Activated naive CD8-positive, alpha-beta T cell treated with anti-CD3 and anti-CD28 coated beads, Interleukin-2, amount 50 U/mL, for 24 hours (primary cell): ENCODE results near the gene BCL2A1.
"Not testable (repeated sequence)": the region's sequence is repeated elsewhere in the genome, so short reads cannot be mapped to it uniquely, and the experiment has no call there.

ENCODE experiments used
- ATAC-seq: fragments of 150-1000 bp; cut with Tn5 transposase; one replicate; pipeline ENCODE4 v1.10.0; 2021
- DNase-seq: peaks from one replicate; pipeline ENCODE4 v3.0.0; 2021
- H3K27ac Mint-ChIP-seq: one replicate; pipeline ENCODE4 v1.8.0; 2021; ENCODE audit warnings: mild to moderate bottlenecking, mixed read lengths
- H3K27me3 Mint-ChIP-seq: one replicate; pipeline ENCODE4 v1.8.0; 2021; ENCODE audit warnings: mixed read lengths
- H3K36me3 Mint-ChIP-seq: one replicate; pipeline ENCODE4 v1.8.0; 2021; ENCODE audit warnings: low read depth, mixed read lengths
- H3K4me1 Mint-ChIP-seq: one replicate; pipeline ENCODE4 v1.8.0; 2021; ENCODE audit warnings: mixed read lengths
- H3K4me3 Mint-ChIP-seq: one replicate; pipeline ENCODE4 v1.8.0; 2021; ENCODE audit warnings: mild to moderate bottlenecking, moderate library complexity, mixed read lengths
- H3K9me3 Mint-ChIP-seq: one replicate; pipeline ENCODE4 v1.8.0; 2021; ENCODE audit warnings: mixed read lengths

Gene BCL2A1

DNA sequence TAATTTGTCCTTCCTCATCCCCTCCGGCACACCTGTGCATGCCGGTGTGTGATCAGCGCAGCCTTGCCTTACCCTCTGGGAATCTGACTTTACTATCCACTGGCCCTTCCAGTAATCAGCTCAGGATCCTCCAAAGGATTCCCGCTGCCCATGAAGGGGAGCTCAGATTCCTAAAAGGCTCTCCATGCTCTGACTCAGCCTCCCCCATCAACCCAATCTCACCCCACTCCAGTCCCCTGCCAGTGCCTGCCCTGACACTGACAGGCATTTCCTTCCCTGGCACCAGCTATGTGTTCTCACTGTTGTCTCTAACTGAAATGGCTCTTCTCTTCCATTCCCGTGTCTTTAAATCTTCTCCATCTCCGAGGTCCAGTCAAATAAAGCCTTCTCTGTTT, 7.3 kb upstream of the BCL2A1 start:
- ATAC-seq (no peak), DNase-seq (no peak)
- no peaks in the 10 kb centered on the region for H3K9me3 Mint-ChIP-seq
- H3K4me1 Mint-ChIP-seq: peaks cover 55% of the 10 kb centered on the region
- H3K4me3 Mint-ChIP-seq: peak overlapping the region; percentile 34
- H3K27me3 Mint-ChIP-seq: no peaks in the 10 kb centered on the region
- peak overlapping the region; percentile 94 for H3K27ac Mint-ChIP-seq
- H3K36me3 Mint-ChIP-seq: no peaks in the 10 kb centered on the region

DNA sequence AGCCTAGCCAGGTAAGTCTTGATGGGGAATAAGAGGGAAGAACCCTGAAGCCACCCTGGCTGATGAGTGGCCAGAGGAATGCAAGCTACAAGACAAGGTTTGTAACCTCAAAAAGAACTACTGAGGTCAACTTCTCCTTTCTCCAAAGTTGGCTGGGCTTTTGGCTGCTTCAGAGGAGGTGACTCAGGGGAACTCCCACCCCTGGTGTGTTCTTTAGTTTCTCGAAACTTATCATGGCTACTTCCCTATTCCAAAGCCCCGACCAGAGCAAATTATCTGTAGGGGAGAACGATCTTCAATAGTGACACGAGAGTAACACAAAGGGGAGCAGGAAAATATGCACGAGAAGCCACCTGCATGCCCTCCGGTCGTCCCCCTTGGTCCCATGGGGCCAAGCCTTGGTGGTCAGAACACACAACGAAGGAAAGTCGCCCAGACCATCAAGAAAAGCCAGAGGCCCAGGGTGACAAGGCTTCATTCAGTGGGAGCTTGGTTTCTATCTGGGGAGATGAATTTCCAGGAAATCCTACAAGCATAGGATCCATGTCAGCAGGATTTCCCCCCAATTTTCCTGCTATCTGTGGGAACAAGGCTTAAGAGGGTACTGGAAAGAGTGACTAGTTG, 6.5 kb upstream of the BCL2A1 start:
- H3K9me3 Mint-ChIP-seq: no peaks in the 10 kb centered on the region
- no peaks in the 10 kb centered on the region for H3K36me3 Mint-ChIP-seq
- H3K4me3 Mint-ChIP-seq: peak overlapping the region; percentile 3
- DNase-seq (no peak), ATAC-seq (peak; percentile 27)
- peaks cover 59% of the 10 kb centered on the region for H3K4me1 Mint-ChIP-seq
- H3K27ac Mint-ChIP-seq: peak overlapping the region; percentile 94
- no peaks in the 10 kb centered on the region for H3K27me3 Mint-ChIP-seq

DNA sequence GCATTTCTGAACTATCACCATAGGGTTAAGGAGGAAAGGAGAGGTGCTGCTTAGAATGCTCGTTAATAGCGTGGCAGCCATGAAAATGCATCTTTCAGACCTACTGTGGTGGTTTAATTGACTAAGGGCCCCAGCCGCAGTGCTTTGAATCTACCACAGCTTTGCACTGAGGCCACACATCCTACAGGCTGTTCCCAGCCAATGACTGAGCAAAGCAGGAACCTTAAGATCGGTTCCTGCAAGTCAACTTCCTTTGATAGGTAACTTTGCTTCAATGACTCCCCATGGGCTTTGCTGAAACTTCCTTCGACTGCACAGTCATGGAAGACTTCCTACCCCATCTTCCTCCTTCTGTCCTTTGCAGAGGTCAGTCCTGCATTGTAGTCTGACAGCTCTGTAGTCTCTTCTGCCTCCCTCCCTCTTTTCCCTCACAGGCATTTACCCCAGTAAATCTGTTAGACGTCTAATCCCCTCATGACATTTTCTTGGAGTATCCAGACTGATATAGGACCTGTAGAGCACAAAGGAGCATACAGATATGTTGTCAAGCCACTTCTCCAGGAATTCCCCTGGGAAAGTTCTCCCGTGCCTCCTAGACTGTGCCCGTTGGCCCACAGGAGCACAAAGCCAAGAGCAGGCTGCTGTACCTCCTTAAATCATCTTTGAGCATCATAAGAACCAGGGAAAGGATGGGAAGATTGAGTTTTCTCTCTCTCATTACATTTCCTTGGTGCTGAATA, 2.6 kb upstream of the BCL2A1 start:
- no peaks in the 10 kb centered on the region for H3K27me3 Mint-ChIP-seq
- H3K4me1 Mint-ChIP-seq: peaks cover 59% of the 10 kb centered on the region
- H3K4me3 Mint-ChIP-seq: peak overlapping the region; percentile 36
- ATAC-seq (peak; percentile 34), DNase-seq (peak; percentile 33)
- no peaks in the 10 kb centered on the region for H3K9me3 Mint-ChIP-seq
- H3K36me3 Mint-ChIP-seq: peaks cover 3% of the 10 kb centered on the region
- H3K27ac Mint-ChIP-seq: peak overlapping the region; percentile 89

DNA sequence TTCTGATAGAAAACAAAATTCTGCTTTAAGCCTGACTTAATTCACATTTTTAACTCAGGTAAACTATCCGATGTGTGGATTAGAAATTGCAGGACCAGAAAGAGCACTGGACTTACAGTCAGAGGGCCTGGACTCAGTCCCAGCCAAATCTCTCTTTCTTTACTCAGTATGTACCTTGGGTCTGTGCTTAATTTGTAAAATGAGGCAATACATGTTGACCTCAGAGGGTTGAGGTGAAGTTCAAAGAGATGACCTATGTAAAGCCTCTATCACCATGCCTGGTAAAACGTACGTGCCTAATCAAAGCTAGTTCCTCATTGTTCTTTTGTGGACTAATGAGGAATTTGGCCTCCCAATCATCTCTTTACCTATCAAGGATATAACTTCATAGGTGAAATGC, 1.9 kb upstream of the BCL2A1 start:
- no peak for ATAC-seq

DNA sequence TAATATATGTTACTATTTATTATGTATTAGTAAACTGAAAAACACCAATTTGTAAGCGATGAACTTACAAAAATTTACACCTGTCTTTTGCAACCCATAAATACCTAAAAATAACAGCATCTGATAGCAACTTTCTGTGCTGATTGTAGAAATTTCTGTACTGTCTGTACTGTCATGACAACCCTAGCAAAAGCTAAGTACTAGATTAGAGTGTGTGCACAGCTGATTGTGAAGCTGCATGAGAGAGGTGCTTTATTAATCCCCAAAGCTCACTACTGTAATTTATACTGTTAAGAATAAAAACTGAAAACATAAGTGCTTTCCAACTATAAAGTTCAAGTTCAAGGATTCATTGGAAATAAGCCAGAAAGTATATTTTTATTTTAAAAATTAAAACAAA, 815 bp downstream of the BCL2A1 start:
- DNase-seq (no peak), ATAC-seq (no peak)
- no peaks in the 10 kb centered on the region for H3K9me3 Mint-ChIP-seq
- H3K4me1 Mint-ChIP-seq: peaks cover 71% of the 10 kb centered on the region
- H3K4me3 Mint-ChIP-seq: peak overlapping the region; percentile 95
- peaks cover 24% of the 10 kb centered on the region for H3K36me3 Mint-ChIP-seq
- peak overlapping the region; percentile 98 for H3K27ac Mint-ChIP-seq
- H3K27me3 Mint-ChIP-seq: no peaks in the 10 kb centered on the region

More for the DNA sequence above, 1.9 kb upstream of the BCL2A1 start:
- Mint-ChIP-seq H3K27ac (peak overlapping the region; percentile 89), H3K4me1 (peaks cover 59% of the 10 kb centered on the region), H3K36me3 (peaks cover 7% of the 10 kb centered on the region), H3K4me3 (peak overlapping the region; percentile 36), H3K9me3 (no peaks in the 10 kb centered on the region), H3K27me3 (no peaks in the 10 kb centered on the region)
- DNase-seq: no peak

DNA sequence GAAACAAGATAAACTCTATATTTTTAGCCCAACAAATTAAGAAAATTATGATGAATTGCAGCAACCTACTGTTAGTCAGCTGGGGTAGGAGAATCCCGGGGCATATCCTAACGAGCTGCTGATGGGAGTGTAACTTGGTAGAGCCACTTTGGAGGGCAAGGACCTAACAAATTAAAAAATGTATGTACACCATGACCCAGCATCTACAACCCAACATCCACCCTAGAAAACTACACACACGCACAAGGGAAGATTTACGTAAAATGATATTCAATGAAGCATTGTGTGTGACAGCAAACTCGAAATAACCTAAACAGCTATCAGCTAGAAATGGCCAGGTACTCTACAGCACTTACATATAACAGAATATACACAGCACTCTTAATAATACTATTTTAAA, 1.9 kb downstream of the BCL2A1 start:
- peaks cover 32% of the 10 kb centered on the region for H3K36me3 Mint-ChIP-seq
- H3K4me1 Mint-ChIP-seq: peaks cover 81% of the 10 kb centered on the region
- peak overlapping the region; percentile 95 for H3K4me3 Mint-ChIP-seq
- H3K27me3 Mint-ChIP-seq: no peaks in the 10 kb centered on the region
- peaks cover 5% of the 10 kb centered on the region for H3K9me3 Mint-ChIP-seq
- DNase-seq: no peak
- ATAC-seq: no peak
- peak overlapping the region; percentile 97 for H3K27ac Mint-ChIP-seq

DNA sequence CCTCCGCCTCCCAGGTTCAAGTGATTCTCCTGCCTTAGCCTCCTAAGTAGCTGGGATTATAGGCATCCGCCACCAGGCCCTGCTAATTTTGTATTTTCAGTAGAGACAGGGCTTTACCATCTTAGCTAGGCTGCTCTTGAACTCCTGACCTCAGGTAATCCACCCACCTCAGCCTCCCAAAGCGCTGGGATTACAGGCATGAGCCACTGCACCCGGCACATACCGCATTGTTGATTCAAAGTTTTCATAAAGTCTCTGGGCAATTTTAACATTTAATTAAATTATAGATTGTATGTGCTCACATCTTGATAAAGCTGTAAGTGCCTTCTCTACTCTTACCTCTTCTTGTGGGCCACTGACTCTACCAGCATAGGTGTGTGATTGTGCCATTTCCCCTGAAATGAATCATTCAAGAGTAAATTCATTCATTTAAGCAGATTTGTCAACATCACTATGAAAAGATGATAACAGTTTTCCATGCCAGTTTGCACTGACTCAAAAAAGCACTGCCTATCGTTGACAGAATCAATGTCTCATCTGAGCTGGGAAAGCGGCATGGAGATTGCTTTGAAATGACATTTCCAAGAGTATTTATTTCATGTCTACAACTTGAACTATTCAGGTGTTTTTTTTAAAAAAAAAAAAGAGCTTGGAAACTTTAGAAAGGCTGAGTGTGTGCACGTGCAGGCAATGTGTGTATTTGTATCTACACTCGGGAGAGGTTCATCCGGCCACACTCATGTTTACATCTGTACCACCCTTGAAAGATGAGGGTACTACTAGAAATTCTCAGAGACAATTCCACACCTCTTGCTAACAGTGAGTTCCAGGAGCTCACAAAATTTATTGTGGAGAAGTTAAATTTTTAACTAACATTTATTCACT, 3.5 kb downstream of the BCL2A1 start:
- DNase-seq (no peak), ATAC-seq (peak; percentile 70)
- H3K36me3 Mint-ChIP-seq: peaks cover 39% of the 10 kb centered on the region
- peaks cover 73% of the 10 kb centered on the region for H3K4me1 Mint-ChIP-seq
- peaks cover 5% of the 10 kb centered on the region for H3K9me3 Mint-ChIP-seq
- H3K27ac Mint-ChIP-seq: peak overlapping the region; percentile 97
- H3K27me3 Mint-ChIP-seq: no peaks in the 10 kb centered on the region
- H3K4me3 Mint-ChIP-seq: peak overlapping the region; percentile 95

DNA sequence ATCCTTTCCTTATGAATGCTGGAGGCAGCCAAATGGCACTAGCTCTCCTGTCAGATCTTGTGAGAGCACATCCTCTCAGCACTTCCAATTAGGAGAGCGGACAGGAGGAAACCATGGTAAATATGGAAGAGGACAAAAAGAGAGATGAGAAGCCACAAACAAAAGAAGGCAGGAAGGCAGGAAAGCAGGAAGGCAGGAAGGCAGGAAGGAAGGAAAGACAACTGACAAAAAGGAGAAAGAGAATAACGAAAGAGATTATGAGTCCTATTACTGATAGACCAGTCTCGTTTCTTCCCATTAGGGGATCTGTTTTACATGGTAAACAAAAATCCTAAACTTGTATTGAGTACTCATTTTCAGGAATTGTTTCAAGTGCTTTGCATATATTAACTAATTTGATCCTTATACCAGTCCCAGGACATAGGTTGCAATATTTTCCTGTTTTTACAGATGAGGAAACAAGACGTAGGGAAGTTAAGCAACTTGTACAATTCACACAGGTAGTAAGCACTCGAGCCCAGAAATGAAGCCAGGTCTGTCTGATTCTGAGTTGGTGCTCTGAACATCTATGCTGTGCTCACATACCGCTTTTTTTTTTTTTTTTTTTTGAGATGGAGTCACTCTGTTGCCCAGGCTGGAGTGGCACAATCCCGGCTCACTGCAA, 4.2 kb downstream of the BCL2A1 start:
- Mint-ChIP-seq H3K36me3 (peaks cover 43% of the 10 kb centered on the region), H3K4me1 (peaks cover 73% of the 10 kb centered on the region), H3K27ac (peak overlapping the region; percentile 97), H3K27me3 (no peaks in the 10 kb centered on the region), H3K4me3 (peak overlapping the region; percentile 95), H3K9me3 (peaks cover 5% of the 10 kb centered on the region)
- no peak for DNase-seq
- ATAC-seq: no peak

DNA sequence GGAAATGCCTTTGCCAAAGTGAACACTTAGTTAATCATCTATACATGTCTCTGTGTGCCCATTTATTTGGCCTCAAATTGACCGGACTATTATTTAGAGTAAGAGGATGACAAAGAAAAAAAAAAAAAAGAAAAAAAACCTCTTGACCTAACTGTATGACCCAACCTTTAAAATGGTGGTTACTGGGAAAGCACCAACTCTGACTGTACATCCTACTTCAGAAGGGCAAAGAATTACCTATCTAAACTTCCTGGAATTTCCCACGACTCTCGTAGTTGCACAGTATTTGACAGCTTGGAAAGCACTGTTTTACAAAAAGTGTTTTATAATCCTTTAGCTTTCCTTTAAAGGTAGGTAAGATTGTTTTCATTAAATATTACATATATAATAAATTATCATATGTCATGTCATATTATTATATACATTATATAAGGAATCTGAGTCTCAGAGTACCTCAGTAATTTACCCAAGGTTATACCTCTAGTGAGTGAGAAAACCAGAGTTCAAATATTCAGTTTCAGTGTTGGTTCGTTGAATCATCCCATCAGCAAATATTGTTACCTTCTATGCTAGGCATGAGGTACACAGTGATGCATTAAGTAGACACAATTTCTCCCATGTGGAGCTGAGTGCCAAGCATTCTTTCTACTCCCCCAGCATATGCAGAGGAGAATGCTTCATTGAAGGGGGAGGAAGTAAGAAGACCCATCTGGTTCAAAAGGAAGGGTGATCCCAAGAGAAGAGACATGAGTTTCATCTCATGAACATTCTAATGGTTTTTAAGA, 5.0 kb downstream of the BCL2A1 start:
- Mint-ChIP-seq H3K4me1 (peaks cover 68% of the 10 kb centered on the region), H3K36me3 (peaks cover 43% of the 10 kb centered on the region), H3K9me3 (peaks cover 5% of the 10 kb centered on the region), H3K27ac (peak overlapping the region; percentile 97), H3K27me3 (no peaks in the 10 kb centered on the region), H3K4me3 (peak overlapping the region; percentile 95)
- DNase-seq: no peak
- ATAC-seq: peak; percentile 41

DNA sequence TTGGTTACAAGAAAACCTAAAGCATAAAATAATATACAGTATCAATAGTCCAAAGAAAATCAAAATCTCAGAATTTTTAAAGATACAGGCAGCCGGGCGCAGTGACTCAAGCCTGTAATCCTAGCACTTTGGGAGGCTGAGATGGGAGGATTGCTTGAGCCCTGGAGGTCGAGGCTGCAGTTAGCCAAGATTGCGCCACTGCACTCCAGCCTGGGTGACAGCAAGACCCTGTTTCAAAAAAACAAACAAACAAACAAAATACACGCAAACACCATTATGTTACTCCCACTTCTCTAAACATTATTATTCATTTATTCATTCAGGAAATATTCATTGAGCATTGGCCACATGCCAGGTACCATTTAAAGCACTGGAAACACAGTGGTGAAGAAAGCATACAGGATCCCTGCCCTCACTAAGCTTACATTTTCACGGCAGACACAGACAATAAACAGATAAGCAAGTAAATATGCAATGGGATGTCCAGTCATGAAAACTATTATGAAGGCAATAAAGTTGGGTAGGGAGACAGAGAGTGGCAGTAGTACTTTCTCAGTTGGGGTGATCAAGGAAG, 6.7 kb downstream of the BCL2A1 start:
- H3K27me3 Mint-ChIP-seq: no peaks in the 10 kb centered on the region
- peaks cover 5% of the 10 kb centered on the region for H3K9me3 Mint-ChIP-seq
- H3K4me1 Mint-ChIP-seq: peaks cover 72% of the 10 kb centered on the region
- H3K4me3 Mint-ChIP-seq: peak overlapping the region; percentile 95
- H3K27ac Mint-ChIP-seq: peak overlapping the region; percentile 97
- H3K36me3 Mint-ChIP-seq: peaks cover 54% of the 10 kb centered on the region
- DNase-seq (no peak), ATAC-seq (no peak)

DNA sequence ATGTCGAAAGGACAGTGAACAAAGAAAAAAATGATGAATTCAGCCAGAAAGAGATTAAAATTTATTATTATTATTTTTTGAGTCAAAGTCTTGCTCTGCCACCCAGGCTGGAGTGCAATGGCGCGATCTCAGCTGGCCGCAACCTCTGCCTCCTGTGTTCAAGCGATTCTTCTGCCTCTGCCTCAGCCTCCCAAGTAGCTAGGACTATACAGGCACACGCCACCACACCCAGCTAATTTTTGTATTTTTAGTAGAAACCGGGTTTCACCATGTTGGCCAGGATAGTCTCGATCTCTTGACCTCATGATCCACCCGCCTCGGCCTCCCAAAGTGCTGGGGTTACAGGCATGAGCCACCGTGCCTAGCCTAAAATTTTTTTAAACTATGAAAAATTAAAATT, 8.1 kb downstream of the BCL2A1 start:
- ATAC-seq, H3K27me3 Mint-ChIP-seq, DNase-seq, H3K9me3 Mint-ChIP-seq: not testable (repeated sequence)
- Mint-ChIP-seq H3K27ac (peak overlapping the region; percentile 76), H3K4me1 (peaks cover 71% of the 10 kb centered on the region), H3K4me3 (peak overlapping the region; percentile 24), H3K36me3 (peaks cover 48% of the 10 kb centered on the region)

DNA sequence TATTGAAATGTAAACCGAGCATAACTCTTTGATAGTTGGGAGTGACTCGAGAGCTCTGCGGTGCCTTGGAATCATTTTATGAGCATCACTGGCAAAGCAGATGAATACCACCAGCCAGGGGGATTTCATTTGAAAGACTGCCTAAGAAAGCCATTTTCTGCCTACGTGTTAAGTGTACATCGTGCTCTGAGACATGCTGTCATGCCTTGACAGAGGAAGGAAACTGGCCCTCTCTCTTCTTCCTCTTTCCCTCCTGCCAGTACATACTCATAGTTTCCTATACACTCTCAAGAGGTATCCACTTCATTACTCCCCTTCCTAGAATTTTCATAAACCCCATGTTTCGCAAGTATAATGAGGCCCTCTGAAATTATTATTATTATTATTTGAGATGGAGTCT, 8.8 kb downstream of the BCL2A1 start:
- ATAC-seq: peak; percentile 22
- Mint-ChIP-seq H3K4me1 (peaks cover 67% of the 10 kb centered on the region), H3K27ac (peak overlapping the region; percentile 76), H3K4me3 (peak overlapping the region; percentile 24), H3K36me3 (peaks cover 42% of the 10 kb centered on the region), H3K27me3 (no peaks in the 10 kb centered on the region), H3K9me3 (peaks cover 5% of the 10 kb centered on the region)
- DNase-seq: no peak

DNA sequence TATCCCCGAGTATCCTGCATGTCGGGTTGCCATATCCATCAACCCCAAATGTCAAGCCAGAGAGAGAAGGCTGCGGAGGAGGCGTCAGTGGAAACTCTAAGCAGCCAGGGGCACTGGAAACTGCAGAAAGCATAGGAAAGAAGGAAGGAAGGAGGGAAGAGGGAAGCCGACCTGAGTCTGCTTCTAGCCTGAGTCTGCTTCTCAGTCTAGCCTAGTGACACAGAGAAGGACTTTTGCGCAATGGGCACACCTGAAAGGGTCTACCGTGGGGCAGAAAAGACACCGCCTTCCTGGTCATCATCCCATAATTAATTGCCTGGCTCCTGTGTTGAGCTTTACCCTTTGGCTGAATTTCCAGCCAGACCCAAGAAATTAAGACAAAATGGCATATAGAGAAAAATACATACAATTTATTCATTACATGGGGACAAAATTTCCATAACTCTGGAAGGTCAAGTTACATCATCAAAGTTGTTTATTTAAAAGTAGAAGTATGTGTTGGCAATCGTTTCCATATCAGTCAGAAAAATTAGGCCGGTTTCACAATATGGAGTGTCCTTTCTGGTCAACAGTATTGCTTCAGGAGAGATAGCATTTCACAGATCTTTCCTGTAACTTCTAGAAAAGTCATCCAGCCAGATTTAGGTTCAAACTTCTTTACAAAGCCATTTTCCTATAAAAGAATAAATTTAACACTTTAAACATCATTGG, 10.3 kb downstream of the BCL2A1 start:
- ATAC-seq (no peak), DNase-seq (no peak)
- peaks cover 5% of the 10 kb centered on the region for H3K9me3 Mint-ChIP-seq
- H3K27me3 Mint-ChIP-seq: no peaks in the 10 kb centered on the region
- no peak overlapping the region for H3K4me3 Mint-ChIP-seq
- no peak overlapping the region for H3K27ac Mint-ChIP-seq
- peaks cover 35% of the 10 kb centered on the region for H3K36me3 Mint-ChIP-seq
- peaks cover 56% of the 10 kb centered on the region for H3K4me1 Mint-ChIP-seq
